Cardiac fibroblast (primary cell): Measurements from ENCODE around the gene LRBA.

Source experiments
- DNase-seq, 2 donors: peaks; one replicate each; pipeline versions ENCODE4 v3.0.0 to v3.0.0-alpha.2; 2010; ENCODE audit warnings: low read depth in 2 of 2
- H3K4me3 ChIP-seq, 2 donors: replicated peaks in 1 of 2; 1 replicate in 1 of 2; 2 replicates in 1 of 2; pipeline ENCODE4 v1.5.1; 2011; ENCODE audit warnings: low read depth in 2 of 2, low read length in 2 of 2, mild to moderate bottlenecking in 2 of 2, moderate library complexity in 1 of 2
- TF ChIP-seq, protein P1 (sequence below): IDR thresholded peaks from one replicate; pipeline ENCODE4 v1.5.1; 2011; ENCODE audit warnings: low read depth, mild to moderate bottlenecking, low read length, inconsistent platforms

The LRBA gene

DNA sequence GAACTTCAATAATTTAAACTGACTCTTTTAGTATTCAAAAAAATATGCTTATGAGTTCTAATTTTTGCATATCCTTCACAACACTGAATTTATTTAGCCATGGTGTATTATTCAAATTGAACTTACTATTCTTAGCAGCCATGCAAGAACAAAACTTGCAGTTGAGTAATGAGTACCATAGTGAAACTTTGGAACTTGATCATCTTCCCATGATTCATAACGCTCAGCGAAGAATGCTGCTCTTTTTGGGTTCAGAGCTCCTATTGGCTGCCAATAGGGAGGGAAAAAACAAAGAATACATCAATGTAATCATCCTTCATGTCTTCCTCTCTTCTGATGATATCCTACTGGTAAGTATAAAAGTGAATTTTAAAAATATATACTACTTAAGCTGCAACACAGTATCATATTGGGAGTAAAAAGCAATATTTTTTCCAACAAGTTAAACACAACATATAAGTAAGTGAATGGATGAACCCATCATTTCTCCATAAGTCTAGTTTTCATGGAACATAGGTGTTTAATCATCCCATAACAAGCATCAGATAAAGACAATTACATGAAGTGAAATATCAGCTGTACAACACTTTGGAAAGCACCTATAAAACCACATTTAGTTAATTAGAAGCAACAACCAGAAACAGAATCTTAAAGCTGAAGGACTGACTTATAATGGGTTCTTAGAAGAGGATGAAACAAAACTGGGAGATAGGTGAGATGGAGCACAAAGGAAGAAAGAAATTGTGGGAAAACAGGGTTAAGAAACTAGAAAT lies 578.3 kb downstream of the LRBA start:
- no peak for DNase-seq
- TF ChIP-seq, protein P1, sequence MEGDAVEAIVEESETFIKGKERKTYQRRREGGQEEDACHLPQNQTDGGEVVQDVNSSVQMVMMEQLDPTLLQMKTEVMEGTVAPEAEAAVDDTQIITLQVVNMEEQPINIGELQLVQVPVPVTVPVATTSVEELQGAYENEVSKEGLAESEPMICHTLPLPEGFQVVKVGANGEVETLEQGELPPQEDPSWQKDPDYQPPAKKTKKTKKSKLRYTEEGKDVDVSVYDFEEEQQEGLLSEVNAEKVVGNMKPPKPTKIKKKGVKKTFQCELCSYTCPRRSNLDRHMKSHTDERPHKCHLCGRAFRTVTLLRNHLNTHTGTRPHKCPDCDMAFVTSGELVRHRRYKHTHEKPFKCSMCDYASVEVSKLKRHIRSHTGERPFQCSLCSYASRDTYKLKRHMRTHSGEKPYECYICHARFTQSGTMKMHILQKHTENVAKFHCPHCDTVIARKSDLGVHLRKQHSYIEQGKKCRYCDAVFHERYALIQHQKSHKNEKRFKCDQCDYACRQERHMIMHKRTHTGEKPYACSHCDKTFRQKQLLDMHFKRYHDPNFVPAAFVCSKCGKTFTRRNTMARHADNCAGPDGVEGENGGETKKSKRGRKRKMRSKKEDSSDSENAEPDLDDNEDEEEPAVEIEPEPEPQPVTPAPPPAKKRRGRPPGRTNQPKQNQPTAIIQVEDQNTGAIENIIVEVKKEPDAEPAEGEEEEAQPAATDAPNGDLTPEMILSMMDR, result no peak
- H3K4me3 ChIP-seq, result no peak overlapping the region

DNA sequence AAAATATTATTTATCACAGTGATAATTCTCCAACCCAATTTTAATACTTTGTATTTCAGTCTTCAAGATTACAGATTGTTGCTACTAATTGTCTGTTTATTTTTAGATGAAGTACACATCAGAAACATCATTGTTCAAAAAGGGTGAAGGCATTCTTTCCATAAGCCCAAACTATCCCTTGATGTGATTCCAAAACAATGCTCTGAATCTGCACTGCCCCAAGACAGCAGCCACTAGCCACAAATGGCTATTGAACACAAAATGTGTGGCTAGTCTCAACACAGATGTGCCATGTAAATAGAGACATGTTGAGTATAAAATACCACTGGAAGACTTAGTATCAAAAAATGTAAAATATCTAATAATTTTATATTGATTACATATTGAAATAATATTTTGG lies 583.9 kb downstream of the LRBA start:
- no peak for DNase-seq
- TF ChIP-seq, protein P1, result no peak
- H3K4me3 ChIP-seq, result no peak overlapping the region

GRCh38 chr4:150425161-150425560 lies 589.9 kb downstream of the LRBA start:
- no peak overlapping the region for H3K4me3 ChIP-seq
- TF ChIP-seq, protein P1, result no peak
- DNase-seq, result no peak

DNA sequence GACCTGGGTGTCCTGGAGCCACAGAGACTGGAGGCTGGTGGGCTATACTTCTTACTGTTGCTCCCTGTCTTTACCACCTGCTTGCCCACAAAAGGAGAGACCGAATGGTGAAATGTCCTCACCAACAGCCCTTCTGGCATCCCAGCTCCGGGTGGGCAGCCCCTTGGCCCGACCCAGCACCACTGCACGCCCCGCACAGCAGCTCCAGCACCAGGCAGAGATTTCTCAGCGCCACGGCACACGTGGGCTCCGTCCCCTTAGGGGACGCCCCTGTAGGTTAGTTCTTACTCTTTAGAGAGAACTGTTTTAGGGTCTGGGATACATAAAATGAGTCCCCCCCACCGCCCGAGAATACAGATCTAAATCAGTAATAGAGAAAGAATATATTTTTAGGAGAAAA lies 591.6 kb downstream of the LRBA start:
- H3K4me3 ChIP-seq, result no peak overlapping the region
- TF ChIP-seq, protein P1, result no peak
- DNase-seq, result no peak

DNA sequence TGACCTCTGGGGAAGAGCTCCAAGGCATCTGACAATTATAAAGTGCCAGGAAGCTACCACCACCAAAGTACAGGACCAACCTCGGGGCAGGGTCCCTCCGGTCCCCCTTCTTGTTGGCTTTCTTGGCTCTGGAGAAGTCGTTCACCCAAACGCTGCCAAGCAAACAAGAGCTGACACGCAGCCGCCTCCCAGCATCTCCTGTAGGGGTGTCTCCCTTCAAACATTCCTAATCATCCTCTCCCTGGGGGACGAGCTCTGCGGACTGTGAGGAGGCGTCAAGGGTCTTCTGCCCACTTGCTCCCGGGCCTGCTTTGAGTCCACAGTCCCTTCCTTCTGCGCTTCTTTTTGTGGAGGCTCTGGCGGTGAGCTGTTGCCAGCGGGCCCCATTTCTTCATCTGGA lies 592.0 kb downstream of the LRBA start:
- TF ChIP-seq, protein P1, result no peak
- no peak overlapping the region for H3K4me3 ChIP-seq
- no peak for DNase-seq

DNA sequence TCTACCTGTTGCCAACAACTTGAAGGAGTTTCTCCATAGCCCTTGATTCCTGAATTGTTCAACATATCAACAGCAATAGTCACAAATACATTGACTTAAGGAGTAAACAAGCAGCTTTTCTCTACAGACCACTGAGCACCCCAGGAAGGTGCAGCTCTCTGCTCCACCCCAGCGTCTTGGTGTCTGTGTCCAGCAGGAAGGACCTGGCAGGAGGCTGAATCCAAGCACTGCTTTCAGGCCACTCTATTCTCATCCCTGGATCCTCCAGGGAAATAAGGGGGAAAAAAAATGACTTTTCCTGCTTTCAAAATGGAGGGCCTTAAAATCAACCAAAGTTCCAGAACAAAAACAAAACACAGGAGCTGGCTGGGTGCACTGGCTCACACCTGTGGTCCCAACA lies 593.5 kb downstream of the LRBA start:
- H3K4me3 ChIP-seq, result no peak overlapping the region
- TF ChIP-seq, protein P1, result no peak

GRCh38 chr4:150419939-150420338 lies 595.1 kb downstream of the LRBA start:
- DNase-seq, result no peak
- TF ChIP-seq, protein P1, result no peak
- no peak overlapping the region for H3K4me3 ChIP-seq

More for the DNA sequence above, 593.5 kb downstream of the LRBA start:
- no peak for DNase-seq
